Measurements from ENCODE around the gene MTERF4. TPM values are rescaled to one million over a fixed set of nuclear protein-coding genes. Genes with fewer than 3 reads are reported as not detected.

The MTERF4 gene
- total and polyA plus RNA-seq, 2 of the 8 experiments (the other 6 are each of a cell fraction or from before 2014, with no cell fraction given), result 25.9 to 28.5 TPM

- WGBS, 2 experiments (ENCODE audit: extremely low coverage in 1 of 2, insufficient coverage in 1 of 2, insufficient read length in 1 of 2, insufficient replicate concordance in 2 of 2, low coverage in 1 of 2, low lambda C conversion rate in 2 of 2, missing lambda C conversion rate in 1 of 2), result 88% methylated on average over 31 of the region's 31 CpGs; no CpG with 5 or more reads in 1 of the 2 experiments
- Histone ChIP-seq H4K91ac (replicated peaks; ENCODE audit: insufficient read length, low read length) (no peak overlapping the region), H2AK5ac (ENCODE audit: low read depth, low read length) (no peak overlapping the region), H2BK15ac (ENCODE audit: low read length) (no peak overlapping the region), H3K4me2 (ENCODE audit: insufficient read depth in 1 of 2, low read depth in 2 of 2, low read length in 2 of 2) (no peak overlapping the region), H2BK120ac (replicated peaks; ENCODE audit: low read depth, low read length) (no peak overlapping the region), H3K14ac (ENCODE audit: insufficient read length) (no peak overlapping the region), H2BK12ac (ENCODE audit: low read depth, low read length) (no peak overlapping the region), H3K36me3 (ENCODE audit: control insufficient read depth in 2 of 4, insufficient read depth in 4 of 4, low read length in 3 of 4) (no peaks in the 10 kb centered on the region), H3K9ac (replicated peaks in 1 of 4; ENCODE audit: extremely low read depth in 1 of 4, low read depth in 3 of 4, low read length in 3 of 4) (no peak overlapping the region), H3K4ac (replicated peaks; ENCODE audit: insufficient read length, low read depth, low read length) (no peak overlapping the region), H2AFZ (ENCODE audit: low read length) (no peak overlapping the region), H3K56ac (replicated peaks; ENCODE audit: insufficient read length, low read depth, low read length) (no peak overlapping the region), H3K27me3 (replicated peaks in 1 of 4; ENCODE audit: control insufficient read depth in 3 of 4, extremely low read depth in 1 of 4, insufficient read depth in 3 of 4, low read length in 3 of 4) (no peaks in the 10 kb centered on the region), H3K9me3 (ENCODE audit: insufficient read depth in 2 of 2, low read depth in 1 of 2, low read length in 1 of 2) (no peaks in the 10 kb centered on the region), H3K4me3 (ENCODE audit: extremely low read depth in 1 of 4, insufficient read depth in 2 of 4, low read depth in 3 of 4, low read length in 4 of 4) (no peak overlapping the region), H3K18ac (ENCODE audit: extremely low read depth, low read length) (no peak overlapping the region), H2BK5ac (ENCODE audit: low read depth, low read length) (no peak overlapping the region), H3K79me2 (ENCODE audit: control insufficient read depth in 1 of 2, insufficient read depth in 2 of 2, low read length in 2 of 2) (no peaks in the 10 kb centered on the region), H3K4me1 (replicated peaks in 1 of 4; ENCODE audit: control insufficient read depth in 3 of 4, insufficient read depth in 4 of 4, low read length in 3 of 4) (no peaks in the 10 kb centered on the region), H3K23ac (ENCODE audit: insufficient read length) (no peak overlapping the region), H3K23me2 (ENCODE audit: low read depth, low read length) (no peaks in the 10 kb centered on the region), H2BK20ac (ENCODE audit: low read length) (no peak overlapping the region), H4K8ac (ENCODE audit: extremely low read depth, insufficient read depth, low read length) (no peak overlapping the region; the same call in 1 of the 2 replicates), H4K5ac (ENCODE audit: insufficient read length, low read depth, low read length) (no peak overlapping the region), H3K27ac (ENCODE audit: low read depth, low read length) (no peak overlapping the region), H4K20me1 (replicated peaks in 1 of 2; ENCODE audit: control insufficient read depth in 1 of 2, insufficient read depth in 2 of 2, low read length in 2 of 2) (peaks cover 1 to 9% of the 10 kb centered on the region in 2 experiments), H3K79me1 (ENCODE audit: low read depth, low read length) (no peaks in the 10 kb centered on the region)
- peak in 1 of 2 experiments; percentile 44 for DNase-seq (ENCODE audit: low read depth in 1 of 2, low spot score in 2 of 2)
- POLR2A ChIA-PET (ENCODE audit: partially characterized antibody), result no interaction called here
- FAIRE-seq, result no peak
- CTCF ChIA-PET (ENCODE audit: partially characterized antibody), result interaction anchor here (1.2 to 1.5 kb wide), 2 partner anchors 10 to 44 kb away, joined by 3 to 5 read pairs; no protein-coding TSS in a partner anchor
- TF ChIP-seq KDM1A (IDR thresholded peaks at IDR 0.05; ENCODE audit: borderline replicate concordance, low read length) (no peak), SIN3A (conservative IDR thresholded peaks at IDR 0.05 in 1 of 2, IDR thresholded peaks at IDR 0.05 in 1 of 2; ENCODE audit: low read depth in 1 of 2, low read length in 2 of 2) (no peak), RFX5 (IDR thresholded peaks at IDR 0.05; ENCODE audit: borderline replicate concordance, low read depth, low read length) (no peak), RXRA (IDR thresholded peaks at IDR 0.05; ENCODE audit: insufficient read depth, low read depth, low read length) (no peak), CREB1 (IDR thresholded peaks at IDR 0.05) (no peak), TEAD4 (IDR thresholded peaks at IDR 0.05; ENCODE audit: low read depth, low read length) (no peak), GTF2F1 (IDR thresholded peaks at IDR 0.05; ENCODE audit: borderline replicate concordance, low read depth, low read length) (no peak), POLR2AphosphoS5 (IDR thresholded peaks at IDR 0.05; ENCODE audit: low read depth, low read length) (no peak), KDM4A (IDR thresholded peaks at IDR 0.05; ENCODE audit: low read depth, low read length, severe bottlenecking) (no peak), EZH2 (IDR thresholded peaks at IDR 0.05; ENCODE audit: low read depth, low read length, severe bottlenecking) (no peak)
- TF ChIP-seq, protein P1, sequence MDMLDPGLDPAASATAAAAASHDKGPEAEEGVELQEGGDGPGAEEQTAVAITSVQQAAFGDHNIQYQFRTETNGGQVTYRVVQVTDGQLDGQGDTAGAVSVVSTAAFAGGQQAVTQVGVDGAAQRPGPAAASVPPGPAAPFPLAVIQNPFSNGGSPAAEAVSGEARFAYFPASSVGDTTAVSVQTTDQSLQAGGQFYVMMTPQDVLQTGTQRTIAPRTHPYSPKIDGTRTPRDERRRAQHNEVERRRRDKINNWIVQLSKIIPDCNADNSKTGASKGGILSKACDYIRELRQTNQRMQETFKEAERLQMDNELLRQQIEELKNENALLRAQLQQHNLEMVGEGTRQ (IDR thresholded peaks at IDR 0.05; ENCODE audit: low read length), result no peak
Measured at GRCh38 chr2:241052677-241053360, 49.3 kb downstream of the MTERF4 start.

Data from H1 (cell line).